Colonic mucosa (tissue), 4 donors: Measurements from ENCODE around the gene PCOLCE2. TPM values are rescaled to one million over a fixed set of nuclear protein-coding genes. Genes with fewer than 3 reads are reported as not detected.

Experiments used
- DNase-seq: peaks from one replicate; pipeline ENCODE4 v3.0.0-alpha.2; 2020
- H3K27ac ChIP-seq: fragments of 200-600 bp; one replicate; pipeline ENCODE4 v1.8.0; 2021
- H3K27me3 ChIP-seq: fragments of 200-600 bp; one replicate; pipeline ENCODE4 v1.8.0; 2021
- H3K36me3 ChIP-seq: fragments of 200-600 bp; one replicate; pipeline ENCODE4 v1.8.0; 2021
- H3K4me1 ChIP-seq: fragments of 200-600 bp; one replicate; pipeline ENCODE4 v1.8.0; 2021; ENCODE audit warnings: mild to moderate bottlenecking
- H3K4me3 ChIP-seq: fragments of 200-600 bp; one replicate; pipeline ENCODE4 v1.8.0; 2021
- H3K9ac ChIP-seq, 2 donors: one replicate each; pipeline ENCODE4 v1.7.0; 2013; ENCODE audit warnings: control low read depth in 2 of 2, low read depth in 2 of 2, low read length in 2 of 2
- H3K9me3 ChIP-seq: fragments of 200-600 bp; one replicate; pipeline ENCODE4 v1.8.0; 2021
- CTCF ChIP-seq: fragments of 200-600 bp; IDR thresholded peaks from one replicate; pipeline ENCODE4 v1.8.0; 2022; ENCODE audit warnings: antibody characterized with exemption, mild to moderate bottlenecking
- intact Hi-C: fragments of 100-400 bp; cut with DNase I; formaldehyde crosslinking; loops from one replicate; pipeline ENCODE4 v1.14.1; 2022
- total RNA-seq, 2 donors: library from RNA; stranded (reverse); fragmentation: NEBNext Ultra II Directional in 1 of 2; extraction: Animal tissue kit (Norgen Biotek cat#: 25700) in 1 of 2; gene quantifications; one replicate each; pipeline ENCODE4 v1.2.1, GENCODE V29; 2021
- donor health status: healthy.
- donor health status: DM: no; HTN: no; CAD: no.
- donor health status: DM: no; HTN: no; CAD: no.

PCOLCE2 gene
- total RNA-seq, 2 donors from 2014 or later, result 1.0 to 1.9 TPM

GRCh38 chr3:142853270-142854168, 35.4 kb downstream of the PCOLCE2 start:
- no peaks in the 10 kb centered on the region for H3K36me3 ChIP-seq
- TF ChIP-seq CTCF, result no peak
- no peak overlapping the region for H3K9ac ChIP-seq
- intact Hi-C loops, result no loop called here
- H3K9me3 ChIP-seq, result no peaks in the 10 kb centered on the region
- no peak overlapping the region for H3K27ac ChIP-seq
- DNase-seq, result no peak
- H3K27me3 ChIP-seq, result no peaks in the 10 kb centered on the region
- no peaks in the 10 kb centered on the region for H3K4me1 ChIP-seq
- no peak overlapping the region for H3K4me3 ChIP-seq

- Histone ChIP-seq H3K27me3 (no peaks in the 10 kb centered on the region), H3K9ac (no peak overlapping the region), H3K4me1 (no peaks in the 10 kb centered on the region), H3K36me3 (no peaks in the 10 kb centered on the region), H3K9me3 (no peaks in the 10 kb centered on the region), H3K27ac (no peak overlapping the region), H3K4me3 (no peak overlapping the region)
- no peak for TF ChIP-seq CTCF
- DNase-seq, result no peak
- intact Hi-C loops, result no loop called here
Observed at GRCh38 chr3:142852009-142852408, 36.9 kb downstream of the PCOLCE2 start.

GRCh38 chr3:142850395-142851023, 38.4 kb downstream of the PCOLCE2 start:
- no peak for TF ChIP-seq CTCF
- Histone ChIP-seq H3K4me3 (no peak overlapping the region), H3K9me3 (no peaks in the 10 kb centered on the region), H3K4me1 (no peaks in the 10 kb centered on the region), H3K36me3 (no peaks in the 10 kb centered on the region), H3K9ac (no peak overlapping the region), H3K27me3 (no peaks in the 10 kb centered on the region), H3K27ac (no peak overlapping the region)
- intact Hi-C loops, result no loop called here
- DNase-seq, result no peak

- Histone ChIP-seq H3K27ac (no peak overlapping the region), H3K9me3 (no peaks in the 10 kb centered on the region), H3K4me1 (no peaks in the 10 kb centered on the region), H3K9ac (no peak overlapping the region), H3K36me3 (no peaks in the 10 kb centered on the region), H3K27me3 (no peaks in the 10 kb centered on the region), H3K4me3 (no peak overlapping the region)
- no peak for DNase-seq
- intact Hi-C loops, result no loop called here
- no peak for TF ChIP-seq CTCF
Observed at GRCh38 chr3:142849148-142849547, 39.7 kb downstream of the PCOLCE2 start.

GRCh38 chr3:142846779-142847577, 41.9 kb downstream of the PCOLCE2 start:
- no peak for TF ChIP-seq CTCF
- no peak overlapping the region for H3K4me3 ChIP-seq
- H3K36me3 ChIP-seq, result no peaks in the 10 kb centered on the region
- intact Hi-C loops, result no loop called here
- no peak overlapping the region for H3K9ac ChIP-seq
- no peak overlapping the region for H3K27ac ChIP-seq
- no peaks in the 10 kb centered on the region for H3K4me1 ChIP-seq
- no peak for DNase-seq
- no peaks in the 10 kb centered on the region for H3K27me3 ChIP-seq
- H3K9me3 ChIP-seq, result no peaks in the 10 kb centered on the region
